ENCODE results near the gene SPRR2E.

DNA sequence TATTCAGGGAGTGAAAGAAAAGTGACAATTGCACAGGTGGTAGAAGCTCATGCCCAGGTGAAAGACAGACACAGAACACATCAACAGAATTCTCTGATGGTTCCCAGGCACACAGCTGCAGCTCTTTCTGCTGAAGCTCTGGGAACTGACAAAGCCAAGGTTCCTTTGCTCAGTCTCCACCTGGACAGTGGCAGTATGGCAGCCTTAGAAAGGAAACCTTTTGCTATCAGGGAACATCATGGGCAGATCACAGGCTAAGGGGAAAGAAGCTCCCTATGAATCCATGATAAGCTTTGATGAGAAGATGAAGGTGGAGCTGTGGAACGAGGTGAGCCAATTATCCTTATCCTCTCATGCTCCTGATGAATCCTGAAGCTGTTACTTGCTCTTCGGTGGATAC, 24.1 kb downstream of the SPRR2E start:
- TF ChIP-seq, protein P1, sequence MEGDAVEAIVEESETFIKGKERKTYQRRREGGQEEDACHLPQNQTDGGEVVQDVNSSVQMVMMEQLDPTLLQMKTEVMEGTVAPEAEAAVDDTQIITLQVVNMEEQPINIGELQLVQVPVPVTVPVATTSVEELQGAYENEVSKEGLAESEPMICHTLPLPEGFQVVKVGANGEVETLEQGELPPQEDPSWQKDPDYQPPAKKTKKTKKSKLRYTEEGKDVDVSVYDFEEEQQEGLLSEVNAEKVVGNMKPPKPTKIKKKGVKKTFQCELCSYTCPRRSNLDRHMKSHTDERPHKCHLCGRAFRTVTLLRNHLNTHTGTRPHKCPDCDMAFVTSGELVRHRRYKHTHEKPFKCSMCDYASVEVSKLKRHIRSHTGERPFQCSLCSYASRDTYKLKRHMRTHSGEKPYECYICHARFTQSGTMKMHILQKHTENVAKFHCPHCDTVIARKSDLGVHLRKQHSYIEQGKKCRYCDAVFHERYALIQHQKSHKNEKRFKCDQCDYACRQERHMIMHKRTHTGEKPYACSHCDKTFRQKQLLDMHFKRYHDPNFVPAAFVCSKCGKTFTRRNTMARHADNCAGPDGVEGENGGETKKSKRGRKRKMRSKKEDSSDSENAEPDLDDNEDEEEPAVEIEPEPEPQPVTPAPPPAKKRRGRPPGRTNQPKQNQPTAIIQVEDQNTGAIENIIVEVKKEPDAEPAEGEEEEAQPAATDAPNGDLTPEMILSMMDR (IDR thresholded peaks at IDR 0.05): no peak
- TF ChIP-seq EP300 (IDR thresholded peaks at IDR 0.05; ENCODE audit: low read depth): no peak
